Activated CD4-positive, alpha-beta T cell treated with anti-CD3 and anti-CD28 coated beads for 1 hour (primary cell): ENCODE results near the gene NDUFC2.
A peak's percentile ranks its signal among the peaks of the same experiment; 100 is the strongest.
"Not testable (repeated sequence)": the region's sequence is repeated elsewhere in the genome, so short reads cannot be mapped to it uniquely, and the experiment has no call there.

ENCODE experiments used
- DNase-seq: peaks from one replicate; pipeline ENCODE4 v3.0.0-alpha.2; 2020

NDUFC2 gene

GRCh38 chr11:78049348-78049747, 30.3 kb downstream of the NDUFC2 start:
- DNase-seq: no peak

GRCh38 chr11:78048561-78048960, 31.1 kb downstream of the NDUFC2 start:
- DNase-seq: no peak

- DNase-seq: no peak
Measured at GRCh38 chr11:78046486-78046854, 33.2 kb downstream of the NDUFC2 start.

- DNase-seq: peak; percentile 61
Measured at GRCh38 chr11:78045851-78046485, 33.7 kb downstream of the NDUFC2 start.

GRCh38 chr11:78044706-78045105, 35.0 kb downstream of the NDUFC2 start:
- no peak for DNase-seq

GRCh38 chr11:78041843-78042440, 37.7 kb downstream of the NDUFC2 start:
- DNase-seq: no peak

GRCh38 chr11:78041380-78041719, 38.3 kb downstream of the NDUFC2 start:
- DNase-seq: not testable (repeated sequence)

GRCh38 chr11:78040691-78041379, 38.8 kb downstream of the NDUFC2 start:
- DNase-seq: no peak

- DNase-seq: no peak
Measured at GRCh38 chr11:78039919-78040671, 39.6 kb downstream of the NDUFC2 start.

- no peak for DNase-seq
Measured at GRCh38 chr11:78039391-78039918, 40.2 kb downstream of the NDUFC2 start.

- no peak for DNase-seq
Measured at GRCh38 chr11:78038697-78039313, 40.9 kb downstream of the NDUFC2 start.

GRCh38 chr11:78037825-78038620, 41.6 kb downstream of the NDUFC2 start:
- no peak for DNase-seq

- no peak for DNase-seq
Measured at GRCh38 chr11:78037056-78037455, 42.6 kb downstream of the NDUFC2 start.

GRCh38 chr11:78036313-78036712, 43.3 kb downstream of the NDUFC2 start:
- no peak for DNase-seq

GRCh38 chr11:78034623-78035022, 45.0 kb downstream of the NDUFC2 start:
- no peak for DNase-seq

- no peak for DNase-seq
Measured at GRCh38 chr11:78033040-78033439, 46.6 kb downstream of the NDUFC2 start.

GRCh38 chr11:78032090-78032489, 47.6 kb downstream of the NDUFC2 start:
- no peak for DNase-seq

GRCh38 chr11:78031629-78032028, 48.0 kb downstream of the NDUFC2 start:
- no peak for DNase-seq

- DNase-seq: no peak
Measured at GRCh38 chr11:78030429-78031325, 49.0 kb downstream of the NDUFC2 start.

GRCh38 chr11:78028423-78028822, 51.2 kb downstream of the NDUFC2 start:
- DNase-seq: not testable (repeated sequence)

- no peak for DNase-seq
Measured at GRCh38 chr11:78027759-78028158, 51.9 kb downstream of the NDUFC2 start.
